GM19099 (cell line): Measurements from ENCODE around the gene OR5H14.

Experiments
- POLR2A ChIP-seq: IDR thresholded peaks from 3 replicates; pipeline ENCODE4 v1.6.1; 2011; ENCODE audit warnings: low read depth; ENCODE audit not compliant: insufficient read length; ENCODE audit errors: extremely low read depth

Gene OR5H14

DNA sequence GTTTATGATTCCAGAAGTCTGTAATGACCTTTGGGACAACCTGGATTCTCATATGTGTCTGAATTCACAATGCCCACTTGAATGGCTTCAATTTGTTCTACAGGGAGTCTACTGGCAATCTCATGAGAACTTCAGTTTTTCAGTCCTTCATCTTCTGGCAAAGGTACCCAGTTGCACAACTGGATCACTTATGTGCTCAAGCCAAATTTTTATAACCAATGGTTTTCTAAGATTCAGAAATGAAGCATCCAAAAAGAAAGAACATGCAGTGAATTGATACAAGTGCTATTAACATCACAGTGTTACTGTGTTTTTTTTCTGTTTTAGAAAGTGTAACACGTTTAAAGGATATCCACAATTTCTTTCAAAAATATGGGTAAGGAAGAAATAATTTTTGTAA lies at the start of gene OR5H14:
Gene OR5H14 (plus strand): TSS at position 301 of the 400 bp plus-strand sequence. CDS start 1,907 bp downstream, outside the sequence.
- no peak for TF ChIP-seq POLR2A

DNA sequence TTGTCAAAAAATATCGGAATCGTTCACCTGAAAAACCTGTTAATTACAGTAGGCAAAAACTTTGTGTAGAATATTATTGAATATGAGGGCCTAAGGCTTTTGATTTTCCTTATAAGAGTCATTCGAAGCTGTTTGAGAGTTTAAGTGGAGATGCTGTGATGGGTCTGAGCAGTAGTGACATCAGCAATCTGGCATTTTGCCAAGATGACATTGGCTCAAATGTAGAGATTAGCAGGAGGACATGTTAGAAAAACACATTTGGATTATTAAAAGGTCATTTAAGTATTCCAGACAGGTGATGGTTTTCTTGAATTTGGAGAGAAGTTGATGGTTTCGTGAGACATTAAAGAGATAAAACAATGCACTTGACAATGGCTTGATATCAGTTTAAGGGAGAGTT lies 47.4 kb upstream of the OR5H14 start:
- no peak for TF ChIP-seq POLR2A

DNA sequence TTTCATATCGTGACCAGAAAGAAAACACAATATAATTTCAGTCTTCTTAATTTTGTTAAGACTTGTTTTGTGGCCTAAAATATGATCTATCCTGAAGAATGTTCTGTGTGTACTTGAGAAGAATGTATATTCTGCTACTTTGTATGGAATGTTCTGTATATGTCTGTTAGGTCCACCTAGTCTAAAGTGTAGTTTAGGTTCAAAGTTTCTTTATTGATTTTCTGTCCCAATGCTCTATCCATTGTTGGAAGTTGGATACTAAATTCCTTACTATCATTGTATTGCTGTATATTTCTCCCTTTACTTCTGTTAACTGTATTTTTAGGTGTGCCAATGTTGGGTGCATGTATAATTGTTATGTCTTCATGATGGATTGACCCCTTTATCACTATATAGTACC lies 39.1 kb upstream of the OR5H14 start:
- no peak for TF ChIP-seq POLR2A

DNA sequence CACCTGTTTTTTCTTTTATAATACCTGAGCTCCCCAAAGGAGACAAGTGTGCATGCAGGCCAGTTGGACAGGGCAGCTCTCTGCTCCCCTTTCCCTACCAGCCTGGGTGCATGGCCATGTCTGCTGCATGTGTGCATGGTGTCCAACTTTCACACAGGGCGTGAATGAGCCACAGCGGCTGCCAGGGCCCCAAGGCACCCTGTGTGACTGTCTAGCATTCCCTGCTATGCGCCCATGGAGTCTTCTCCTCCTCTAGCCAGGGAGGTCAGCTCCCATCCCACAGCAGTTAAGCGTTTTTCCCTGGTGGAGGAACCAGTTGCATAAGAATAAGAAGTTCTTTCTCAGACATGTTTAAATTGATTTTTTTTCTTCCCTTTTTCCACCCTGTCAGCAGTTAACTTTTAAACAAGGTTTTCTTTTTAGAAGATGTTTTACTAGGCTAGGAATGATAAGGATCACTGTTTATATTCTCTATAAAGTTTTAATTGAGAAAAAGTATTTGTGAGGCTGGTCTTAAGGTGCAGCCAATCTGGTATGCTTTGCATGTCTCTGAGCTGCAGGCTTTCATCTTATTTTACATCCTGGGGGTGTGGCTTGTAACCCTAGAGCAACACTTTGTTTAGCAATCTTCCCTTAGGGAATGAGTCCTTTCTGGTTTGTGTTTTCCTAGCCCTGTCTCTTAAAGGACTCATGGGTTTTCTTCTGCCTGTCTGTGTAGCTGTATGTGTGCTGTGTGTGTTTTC lies 37.3 kb upstream of the OR5H14 start:
- TF ChIP-seq POLR2A: no peak

DNA sequence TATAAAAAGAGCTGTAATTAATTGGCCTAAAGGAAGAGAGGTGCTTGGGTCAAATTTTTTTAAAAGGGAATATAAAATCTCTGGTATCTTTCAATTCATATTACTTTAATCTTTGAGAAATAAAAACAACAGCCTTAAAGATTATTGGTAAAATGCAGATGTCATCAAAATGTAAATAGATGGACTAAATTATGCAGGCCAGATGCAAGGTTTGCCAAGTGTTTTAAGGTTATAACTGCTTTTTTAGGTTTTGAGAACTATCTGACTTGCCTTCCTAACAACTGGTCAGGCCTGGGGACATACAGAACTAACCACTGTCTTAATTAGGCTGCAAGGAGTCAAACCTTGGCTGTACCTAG lies 36.8 kb upstream of the OR5H14 start:
- no peak for TF ChIP-seq POLR2A

DNA sequence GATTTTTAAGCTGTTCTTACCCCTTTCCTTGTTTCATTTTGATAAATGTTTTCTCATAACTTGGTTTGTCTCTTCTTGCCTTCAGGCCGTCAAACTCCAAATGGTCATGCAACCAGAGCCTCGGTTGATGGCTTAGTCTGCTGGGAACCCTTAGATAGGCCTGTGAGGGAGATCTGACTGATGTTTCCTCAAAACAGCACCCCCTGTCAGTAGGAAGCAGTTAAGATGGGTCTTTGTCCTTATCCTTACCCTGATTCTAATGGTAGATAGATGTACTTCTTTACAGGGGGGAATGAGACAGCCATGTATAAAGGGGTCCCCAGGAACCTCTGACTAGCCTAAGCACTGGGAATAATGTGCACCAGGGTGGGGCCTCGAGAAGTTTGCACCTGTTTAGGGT lies 33.0 kb upstream of the OR5H14 start:
- no peak for TF ChIP-seq POLR2A

DNA sequence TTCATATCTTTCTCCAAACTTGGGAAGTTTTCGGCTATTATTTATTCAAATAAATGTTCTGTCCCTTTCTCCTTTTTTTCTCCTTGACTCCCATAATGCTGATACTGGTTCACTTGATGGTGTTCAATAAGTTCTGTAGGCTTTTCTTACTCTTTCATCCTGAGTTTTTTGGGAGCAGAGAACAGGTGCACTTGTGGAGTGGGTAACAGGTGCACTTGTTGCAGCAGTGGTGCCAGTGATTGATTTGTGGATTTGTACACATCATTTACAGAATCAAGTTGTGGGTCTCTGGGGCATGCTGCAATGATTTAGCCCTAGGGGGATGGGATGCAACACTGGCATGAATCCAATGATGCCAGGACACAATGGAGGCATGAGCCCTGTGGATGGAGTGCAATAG lies 31.6 kb upstream of the OR5H14 start:
- no peak for TF ChIP-seq POLR2A

DNA sequence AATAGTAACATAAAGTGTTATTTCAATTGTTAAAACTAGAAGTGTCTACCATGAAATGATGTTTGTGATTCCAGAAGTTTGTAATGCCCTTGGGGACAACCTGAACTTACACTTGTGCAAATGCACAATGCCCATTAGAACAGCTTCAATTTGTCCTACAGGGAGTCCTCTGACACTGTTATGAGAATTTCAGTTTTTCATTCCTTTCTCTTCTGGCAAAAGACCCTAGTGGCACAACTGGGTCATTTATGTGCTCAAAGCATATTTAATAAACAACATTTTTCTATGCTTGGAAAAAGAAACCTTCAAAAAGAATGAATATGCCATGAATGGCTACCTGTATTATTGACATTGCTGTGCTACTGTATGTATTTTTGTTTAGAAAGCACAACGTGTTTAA lies 16.9 kb upstream of the OR5H14 start, which contains the start of gene OR5H1:
Gene OR5H1 (plus strand): TSS at position 301 of the 400 bp plus-strand sequence. CDS start 1,977 bp downstream, outside the sequence.
- no peak for TF ChIP-seq POLR2A

DNA sequence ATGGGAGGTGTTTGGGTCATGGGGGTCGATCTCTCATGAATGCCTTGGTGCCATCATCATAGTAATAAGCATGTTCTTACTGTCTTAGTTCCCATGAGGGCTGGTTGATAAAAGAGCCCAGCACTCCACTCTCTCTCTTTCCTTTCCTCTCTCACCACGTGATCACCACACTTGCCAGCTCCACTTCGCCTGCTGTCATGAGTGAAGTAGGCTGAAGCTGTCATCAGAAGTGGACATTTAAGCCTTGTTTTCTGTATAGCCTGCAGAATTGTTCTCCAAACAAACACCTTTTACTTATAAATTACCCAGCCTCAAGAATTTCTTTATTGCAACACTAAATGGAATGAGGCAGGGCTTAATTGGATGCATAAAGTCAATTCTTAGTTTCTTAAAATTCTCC lies 10.6 kb upstream of the OR5H14 start:
- TF ChIP-seq POLR2A: no peak

DNA sequence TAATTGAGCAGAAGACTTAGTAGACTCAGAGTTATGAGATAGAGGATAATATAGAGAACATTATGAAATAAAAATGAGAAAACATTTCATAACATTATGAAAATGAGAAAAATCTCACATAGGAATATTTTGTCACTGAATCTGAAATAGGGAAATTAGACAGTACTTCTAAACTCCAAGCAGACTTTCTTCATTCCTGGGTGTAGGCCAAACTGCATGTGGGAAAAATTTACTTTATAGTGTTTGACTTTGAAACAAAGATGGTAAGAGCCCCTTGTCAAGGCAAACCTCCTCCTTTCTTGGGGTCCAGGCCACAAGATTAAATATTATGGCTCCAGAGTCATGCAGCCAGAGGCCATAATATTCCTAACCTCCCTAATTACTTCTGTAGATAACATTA lies 6.7 kb upstream of the OR5H14 start:
- TF ChIP-seq POLR2A: no peak

DNA sequence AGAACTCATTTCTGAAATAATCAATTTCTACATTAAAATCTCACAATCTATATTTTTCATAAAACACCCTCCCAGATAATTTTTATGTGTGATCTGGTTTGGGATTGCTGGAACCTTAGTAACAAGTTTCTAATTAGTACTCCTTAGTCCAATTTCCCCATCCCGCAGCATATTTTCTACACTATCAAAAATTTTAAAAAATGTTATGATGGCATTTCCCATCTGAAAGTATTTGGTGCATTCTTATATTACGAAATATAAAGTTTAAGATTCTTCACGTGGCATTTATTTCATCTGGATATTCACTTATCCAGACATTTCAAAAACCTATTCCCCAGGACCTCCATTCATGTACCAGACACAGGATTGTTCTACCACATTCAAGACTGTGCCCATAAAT lies 1.5 kb downstream of the OR5H14 start:
- no peak for TF ChIP-seq POLR2A

DNA sequence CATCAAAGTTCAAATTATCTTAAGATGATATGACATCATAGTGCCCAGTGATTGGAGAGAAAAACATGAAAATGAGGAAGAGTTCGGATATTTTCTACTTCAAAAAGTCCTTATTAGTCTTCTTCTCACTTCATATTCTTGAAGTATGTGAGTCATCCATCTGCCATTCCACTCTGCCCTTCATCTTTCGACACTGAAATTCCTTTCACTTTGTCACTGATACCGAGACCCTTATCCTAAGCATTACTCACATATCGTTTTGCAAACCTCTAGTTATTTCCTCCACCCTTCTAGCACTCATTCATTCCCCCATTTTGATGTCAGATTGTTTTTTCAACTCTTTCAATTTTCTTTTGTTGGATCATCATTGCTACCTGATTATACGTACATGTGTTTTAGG lies 4.0 kb downstream of the OR5H14 start:
- TF ChIP-seq POLR2A: no peak

DNA sequence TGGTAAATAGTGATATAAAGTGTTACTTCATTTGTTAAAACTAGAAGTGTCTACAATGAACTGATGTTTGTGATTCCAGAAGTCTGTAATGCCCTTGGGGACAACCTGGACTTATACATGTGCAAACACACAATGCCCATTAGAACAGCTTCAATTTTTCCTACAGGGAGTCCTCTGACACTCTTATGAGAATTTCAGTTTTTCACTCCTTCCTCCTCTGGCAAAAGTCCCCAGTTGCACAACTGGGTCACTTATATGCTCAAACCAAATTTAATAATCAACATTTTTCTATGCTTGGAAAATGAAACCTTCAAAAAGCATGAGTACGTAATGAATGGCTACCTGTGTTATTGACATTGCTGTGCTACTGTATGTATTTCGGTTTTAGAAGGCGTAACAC lies 19.1 kb downstream of the OR5H14 start, which contains the start of gene OR5H15:
Gene OR5H15 (plus strand): TSS at position 301 of the 400 bp plus-strand sequence. CDS start 2,004 bp downstream, outside the sequence.
- TF ChIP-seq POLR2A: no peak

DNA sequence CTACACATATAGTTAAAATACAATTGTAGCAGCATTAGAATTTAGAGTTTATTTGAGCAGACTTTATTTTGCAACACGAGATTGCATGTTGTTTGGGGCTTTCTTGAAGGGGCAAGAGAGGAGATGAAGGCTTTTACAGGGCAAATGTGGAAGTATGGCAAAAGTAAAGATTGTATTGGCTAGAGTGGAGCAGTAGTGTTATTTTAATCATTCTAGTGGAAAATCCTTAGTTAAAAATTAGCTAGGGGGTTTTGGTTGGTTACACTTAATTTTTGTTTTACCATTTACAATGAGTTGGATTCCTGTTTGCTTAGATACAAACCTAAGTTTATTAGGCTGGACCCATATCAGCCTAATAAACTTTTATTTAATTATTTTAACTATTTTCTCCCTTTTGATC lies 23.8 kb downstream of the OR5H14 start:
- TF ChIP-seq POLR2A: no peak

DNA sequence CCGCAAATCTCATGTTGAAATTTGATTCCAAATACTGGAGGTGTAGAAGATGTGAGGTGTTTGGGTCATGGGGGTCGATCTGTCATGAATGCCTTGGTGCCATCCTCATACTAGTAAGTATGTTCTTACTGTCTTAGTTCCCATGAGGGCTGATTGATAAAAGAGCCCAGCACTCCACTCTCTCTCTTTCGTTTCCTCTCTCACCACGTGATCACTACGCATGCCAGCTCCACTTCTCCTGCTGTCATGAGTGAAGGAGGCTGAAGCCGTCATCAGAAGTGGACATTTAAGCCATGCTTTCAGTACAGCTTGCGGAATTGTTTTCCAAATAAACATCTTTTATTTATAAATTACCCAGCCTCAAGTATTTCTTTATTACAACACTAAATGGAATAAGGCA lies 25.3 kb downstream of the OR5H14 start:
- TF ChIP-seq POLR2A: no peak

DNA sequence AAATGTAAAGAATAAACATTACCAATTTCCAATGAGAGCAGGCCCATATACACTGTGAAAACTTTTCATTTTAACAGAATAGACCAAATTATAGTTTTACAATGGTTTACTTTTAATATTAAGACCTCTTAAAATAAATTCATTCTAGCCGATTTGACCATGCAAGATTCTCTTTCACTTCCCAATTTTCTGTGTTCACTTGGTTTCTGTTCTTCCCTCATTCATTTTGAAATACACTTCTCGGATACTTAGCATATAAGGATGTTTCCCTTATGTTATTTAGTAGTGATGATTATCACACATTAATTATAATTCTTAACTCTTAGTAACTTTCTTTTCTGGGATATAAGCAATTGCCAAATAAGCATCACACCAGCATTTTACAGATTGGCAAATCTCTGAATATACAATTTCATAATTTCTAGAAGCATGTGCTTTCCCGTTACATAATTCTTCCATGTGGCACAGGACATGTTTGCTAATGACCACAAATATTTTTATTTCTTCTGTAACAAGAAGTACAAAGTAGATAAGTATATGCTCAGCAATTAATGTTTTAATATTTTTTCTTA lies 33.1 kb downstream of the OR5H14 start:
- no peak for TF ChIP-seq POLR2A
